Ascending aorta (tissue), 2 donors: ENCODE measurements around the gene BTN3A1. TPM values are rescaled to one million over a fixed set of nuclear protein-coding genes. Genes with fewer than 3 reads are reported as not detected.
"Not testable (repeated sequence)": the region's sequence is repeated elsewhere in the genome, so short reads cannot be mapped to it uniquely, and the experiment has no call there.

ENCODE experiments used
- DNase-seq, 2 donors: peaks; one replicate each; pipeline ENCODE4 v3.0.0-alpha.2; 2019; ENCODE audit warnings: low spot score in 2 of 2
- H3K27ac ChIP-seq, 2 donors: fragments of 200-600 bp; sonication (generic); one replicate each; pipeline ENCODE4 v1.5.1; 2016 to 2017; ENCODE audit warnings: mild to moderate bottlenecking in 1 of 2
- H3K27me3 ChIP-seq: fragments of 200-600 bp; sonication (generic); one replicate; pipeline ENCODE4 v1.5.1; 2017
- H3K36me3 ChIP-seq, 2 donors: fragments of 200-600 bp; sonication (generic); one replicate each; pipeline ENCODE4 v1.5.1; 2016
- H3K4me1 ChIP-seq, 2 donors: fragments of 200-600 bp; sonication (generic); one replicate each; pipeline ENCODE4 v1.5.1; 2016 to 2017; ENCODE audit warnings: mild to moderate bottlenecking in 1 of 2
- H3K4me3 ChIP-seq, 2 donors: fragments of 200-600 bp; sonication (generic); one replicate each; pipeline ENCODE4 v1.5.1; 2016 to 2017; ENCODE audit warnings: mild to moderate bottlenecking in 1 of 2
- H3K9me3 ChIP-seq, 2 donors: fragments of 200-600 bp; sonication (generic); one replicate each; pipeline ENCODE4 v1.5.1; 2016
- CTCF ChIP-seq, 3 experiments: fragments of 200-600 bp in 2 of 3; fragments of 450-650 bp in 1 of 3; sonication (generic) in 2 of 3; IDR thresholded peaks; one replicate each; pipeline ENCODE4 v1.5.1; 2016 to 2019; ENCODE audit warnings: antibody characterized with exemption in 3 of 3, mild to moderate bottlenecking in 1 of 3, moderate library complexity in 1 of 3
- intact Hi-C: fragments of 100-400 bp; cut with DNase I; formaldehyde crosslinking; loops from one replicate; pipeline ENCODE4 v1.15.1; 2023
- total RNA-seq: library from RNA; depleted of rRNA; stranded (reverse); fragments of >200 nt; gene quantifications from one replicate; pipeline ENCODE4 v1.1.0, GENCODE V29; 2016

BTN3A1 gene
- total RNA-seq, 1 donor from 2014 or later: 7.7 TPM

GRCh38 chr6:26414281-26414680, 12.2 kb downstream of the BTN3A1 start:
- Histone ChIP-seq H3K36me3 (peaks cover 3 to 10% of the 10 kb centered on the region in 2 donors), H3K27me3 (no peaks in the 10 kb centered on the region), H3K9me3 (no peaks in the 10 kb centered on the region), H3K4me3 (no peak overlapping the region), H3K27ac (no peak overlapping the region), H3K4me1 (no peaks in the 10 kb centered on the region)
- TF ChIP-seq CTCF (IDR thresholded peaks at IDR 0.05): no peak
- intact Hi-C loops: no loop called here
- DNase-seq: no peak

GRCh38 chr6:26415036-26415614, 13.1 kb downstream of the BTN3A1 start:
- Histone ChIP-seq H3K4me3 (no peak overlapping the region), H3K27me3 (no peaks in the 10 kb centered on the region), H3K36me3 (peaks cover 3 to 8% of the 10 kb centered on the region in 2 donors), H3K9me3 (no peaks in the 10 kb centered on the region), H3K4me1 (peaks cover 0 to 3% of the 10 kb centered on the region in 2 donors), H3K27ac (no peak overlapping the region)
- no peak for TF ChIP-seq CTCF (IDR thresholded peaks at IDR 0.05)
- intact Hi-C loops: no loop called here
- DNase-seq: no peak

DNA sequence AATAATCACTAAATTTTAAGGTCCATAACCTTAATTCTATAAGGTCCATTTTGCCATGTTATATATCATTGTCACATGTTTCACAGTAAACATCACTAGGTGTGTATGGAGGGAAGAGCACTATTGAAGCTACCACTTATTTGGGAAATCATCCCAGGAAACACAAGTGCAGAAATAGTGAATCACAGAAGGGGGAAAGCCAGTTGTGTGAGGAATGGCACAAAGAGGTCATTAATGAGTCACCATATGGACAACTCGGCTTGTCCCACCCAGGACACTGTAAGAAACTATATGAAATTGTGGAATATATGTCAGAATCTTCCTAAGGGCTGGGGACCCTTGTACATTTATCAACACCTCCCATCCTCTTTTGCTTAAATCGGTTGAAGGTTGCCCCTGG, 13.7 kb downstream of the BTN3A1 start:
- Histone ChIP-seq H3K27me3 (no peaks in the 10 kb centered on the region), H3K4me1 (peaks cover 2 to 9% of the 10 kb centered on the region in 2 donors), H3K9me3 (no peaks in the 10 kb centered on the region), H3K27ac (no peak overlapping the region), H3K36me3 (peaks cover 3 to 8% of the 10 kb centered on the region in 2 donors), H3K4me3 (no peak overlapping the region)
- intact Hi-C loops: no loop called here
- no peak for DNase-seq
- no peak for TF ChIP-seq CTCF (IDR thresholded peaks at IDR 0.05)

- Histone ChIP-seq H3K27me3 (no peaks in the 10 kb centered on the region), H3K27ac (no peak overlapping the region), H3K4me3 (no peak overlapping the region), H3K36me3 (peaks cover 0 to 5% of the 10 kb centered on the region in 2 donors), H3K9me3 (no peaks in the 10 kb centered on the region), H3K4me1 (peaks cover 5 to 11% of the 10 kb centered on the region in 2 donors)
- DNase-seq: no peak
- intact Hi-C loops: no loop called here
- no peak for TF ChIP-seq CTCF (IDR thresholded peaks at IDR 0.05)
These were observed 14.2 kb downstream of the BTN3A1 start for GRCh38 chr6:26416288-26416687.

DNA sequence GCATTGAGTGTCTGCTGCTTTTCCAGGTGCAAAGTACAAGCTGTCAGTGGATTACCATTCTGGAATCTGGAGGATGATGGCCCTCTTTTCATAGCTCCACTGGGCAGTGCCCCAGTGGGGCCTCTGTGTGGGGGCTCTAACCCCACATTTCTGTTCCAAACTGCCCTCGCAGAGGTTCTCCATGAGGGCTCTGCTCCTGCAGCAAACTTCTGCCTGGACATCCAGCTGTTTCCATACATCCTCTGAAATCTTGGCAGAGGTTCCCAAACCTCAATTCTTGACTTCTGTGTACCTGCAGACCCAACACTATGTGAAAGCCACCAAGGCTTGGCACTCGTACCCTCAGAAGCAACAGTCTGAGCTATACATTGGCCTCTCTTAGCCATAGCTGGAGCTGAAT, 16.0 kb downstream of the BTN3A1 start:
- H3K9me3 ChIP-seq, H3K4me3 ChIP-seq, DNase-seq, H3K27ac ChIP-seq, H3K36me3 ChIP-seq, H3K27me3 ChIP-seq, intact Hi-C loops: not testable (repeated sequence)
- H3K4me1 ChIP-seq: peaks cover 5 to 21% of the 10 kb centered on the region in 2 donors

GRCh38 chr6:26418795-26419194, 16.7 kb downstream of the BTN3A1 start:
- H3K4me1 ChIP-seq: peaks cover 5 to 24% of the 10 kb centered on the region in 2 donors
- H3K27me3 ChIP-seq, H3K27ac ChIP-seq, H3K9me3 ChIP-seq, H3K4me3 ChIP-seq, H3K36me3 ChIP-seq, DNase-seq, intact Hi-C loops: not testable (repeated sequence)
